NCI-H510A treated with DMSO at 0.1 percent for 48 hours (cell line): Measurements from ENCODE around the gene PAX8.

Source experiments
- DNase-seq: peaks from one replicate; lab custom pipeline; 2025; lab: John Stamatoyannopoulos, UW

Gene PAX8

GRCh38 chr2:113182471-113183260, 96.1 kb downstream of the PAX8 start:
- DNase-seq, result no peak

- DNase-seq, result peak; percentile 68
Measured at GRCh38 chr2:113181258-113182051, 97.3 kb downstream of the PAX8 start.

GRCh38 chr2:113180131-113180946, 98.4 kb downstream of the PAX8 start:
- no peak for DNase-seq

GRCh38 chr2:113179446-113180045, 99.2 kb downstream of the PAX8 start:
- no peak for DNase-seq

- no peak for DNase-seq
Measured at GRCh38 chr2:113178891-113179290, 99.8 kb downstream of the PAX8 start.

GRCh38 chr2:113178069-113178746, 100.5 kb downstream of the PAX8 start:
- no peak for DNase-seq

- no peak for DNase-seq
Measured at GRCh38 chr2:113176696-113177355, 101.9 kb downstream of the PAX8 start.

- DNase-seq, result no peak
Measured at GRCh38 chr2:113175736-113176695, 102.7 kb downstream of the PAX8 start.

- DNase-seq, result no peak
Measured at GRCh38 chr2:113175042-113175628, 103.6 kb downstream of the PAX8 start.

GRCh38 chr2:113174376-113174750, 104.4 kb downstream of the PAX8 start:
- no peak for DNase-seq

- DNase-seq, result peak; percentile 33
Measured at GRCh38 chr2:113173542-113174375, 105.0 kb downstream of the PAX8 start, which contains the start of gene PSD4. Gene PSD4 (plus strand): TSS chr2:113173971. CDS start chr2:113182457, 8,486 bp downstream.

- no peak for DNase-seq
Measured at GRCh38 chr2:113172721-113173541, 105.8 kb downstream of the PAX8 start.

GRCh38 chr2:113171334-113172075, 107.2 kb downstream of the PAX8 start:
- no peak for DNase-seq

GRCh38 chr2:113169586-113169985, 109.1 kb downstream of the PAX8 start:
- no peak for DNase-seq

GRCh38 chr2:113169002-113169530, 109.7 kb downstream of the PAX8 start:
- no peak for DNase-seq

- no peak for DNase-seq
Measured at GRCh38 chr2:113167962-113168340, 110.8 kb downstream of the PAX8 start.
